ENCODE results near the gene CLIC1. TPM values are rescaled to one million over a fixed set of nuclear protein-coding genes. Genes with fewer than 3 reads are reported as not detected.

Gene CLIC1
- total RNA-seq, 1 experiment from 2014 or later: 432 TPM

DNA sequence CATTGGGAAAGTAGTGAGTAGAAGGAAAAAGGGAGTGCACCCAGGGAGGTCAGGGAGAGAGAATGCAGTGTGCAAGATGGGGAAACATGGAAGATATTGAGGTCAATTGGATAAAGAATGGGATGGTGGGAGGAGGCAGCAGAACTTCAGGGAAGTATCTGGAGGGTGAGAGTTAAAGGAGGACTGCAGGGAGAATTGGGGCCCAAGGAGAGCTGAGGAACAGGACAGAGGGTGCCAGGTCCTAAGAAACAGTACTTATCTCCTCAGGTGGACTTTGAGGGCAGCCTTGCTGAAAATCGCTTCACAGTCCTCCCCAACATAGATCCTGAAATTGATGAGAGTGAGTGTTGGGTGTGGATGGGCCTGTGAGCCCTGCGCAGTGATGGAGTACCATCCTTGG lies 22.0 kb upstream of the CLIC1 start (continued):
- TF ChIP-seq, protein P1, sequence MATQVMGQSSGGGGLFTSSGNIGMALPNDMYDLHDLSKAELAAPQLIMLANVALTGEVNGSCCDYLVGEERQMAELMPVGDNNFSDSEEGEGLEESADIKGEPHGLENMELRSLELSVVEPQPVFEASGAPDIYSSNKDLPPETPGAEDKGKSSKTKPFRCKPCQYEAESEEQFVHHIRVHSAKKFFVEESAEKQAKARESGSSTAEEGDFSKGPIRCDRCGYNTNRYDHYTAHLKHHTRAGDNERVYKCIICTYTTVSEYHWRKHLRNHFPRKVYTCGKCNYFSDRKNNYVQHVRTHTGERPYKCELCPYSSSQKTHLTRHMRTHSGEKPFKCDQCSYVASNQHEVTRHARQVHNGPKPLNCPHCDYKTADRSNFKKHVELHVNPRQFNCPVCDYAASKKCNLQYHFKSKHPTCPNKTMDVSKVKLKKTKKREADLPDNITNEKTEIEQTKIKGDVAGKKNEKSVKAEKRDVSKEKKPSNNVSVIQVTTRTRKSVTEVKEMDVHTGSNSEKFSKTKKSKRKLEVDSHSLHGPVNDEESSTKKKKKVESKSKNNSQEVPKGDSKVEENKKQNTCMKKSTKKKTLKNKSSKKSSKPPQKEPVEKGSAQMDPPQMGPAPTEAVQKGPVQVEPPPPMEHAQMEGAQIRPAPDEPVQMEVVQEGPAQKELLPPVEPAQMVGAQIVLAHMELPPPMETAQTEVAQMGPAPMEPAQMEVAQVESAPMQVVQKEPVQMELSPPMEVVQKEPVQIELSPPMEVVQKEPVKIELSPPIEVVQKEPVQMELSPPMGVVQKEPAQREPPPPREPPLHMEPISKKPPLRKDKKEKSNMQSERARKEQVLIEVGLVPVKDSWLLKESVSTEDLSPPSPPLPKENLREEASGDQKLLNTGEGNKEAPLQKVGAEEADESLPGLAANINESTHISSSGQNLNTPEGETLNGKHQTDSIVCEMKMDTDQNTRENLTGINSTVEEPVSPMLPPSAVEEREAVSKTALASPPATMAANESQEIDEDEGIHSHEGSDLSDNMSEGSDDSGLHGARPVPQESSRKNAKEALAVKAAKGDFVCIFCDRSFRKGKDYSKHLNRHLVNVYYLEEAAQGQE (IDR thresholded peaks at IDR 0.05; ENCODE audit: low read depth): no peak
- TF ChIP-seq ELF1 (IDR thresholded peaks at IDR 0.05; ENCODE audit: borderline replicate concordance, low read depth) (no peak), SIN3A (IDR thresholded peaks at IDR 0.05; ENCODE audit: low read depth) (no peak), POLR2AphosphoS5 (IDR thresholded peaks at IDR 0.05; ENCODE audit: low read depth, low read length) (no peak), EZH2 (IDR thresholded peaks at IDR 0.05) (no peak)

DNA sequence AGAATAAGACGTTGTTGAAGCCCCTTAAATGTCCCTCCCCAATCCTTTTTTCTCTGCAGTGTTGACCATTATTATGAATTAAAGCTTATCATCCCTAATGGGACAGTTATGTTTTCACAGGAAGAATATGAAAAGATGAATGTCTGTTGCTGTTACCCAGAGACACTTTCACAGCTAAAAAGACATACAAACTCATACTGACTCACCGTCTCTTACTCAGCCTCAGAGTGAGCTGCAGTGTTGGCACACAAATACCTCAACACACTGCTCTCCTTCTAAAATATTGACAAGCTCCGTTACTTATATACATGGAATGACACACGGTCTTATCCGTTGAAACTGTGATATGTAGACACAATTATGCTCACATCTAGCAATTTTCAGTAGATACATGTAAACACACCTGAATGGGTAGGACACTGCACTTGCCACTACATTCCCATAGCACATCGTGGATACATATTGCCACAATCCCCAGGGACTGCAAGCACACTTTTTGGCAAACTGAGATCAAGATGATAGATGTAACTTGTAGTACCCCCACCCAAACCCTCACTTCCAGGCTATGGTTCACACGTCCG lies 16.5 kb upstream of the CLIC1 start:
- H3K27me3 ChIP-seq (ENCODE audit: insufficient read depth, low read length): no peaks in the 10 kb centered on the region
- H3K4me2 ChIP-seq (ENCODE audit: low read length): no peak overlapping the region
- DNase-seq (ENCODE audit: low read depth, low spot score): no peak
- RAD21 ChIA-PET (ENCODE audit: low non-redundant PET in 1 of 2, low total read pairs in 2 of 2, uncharacterized antibody in 2 of 2, unreplicated experiment in 2 of 2): no interaction called here
- BruUV-seq (replicated peaks): no TSS peak
- ATAC-seq: peak; percentile 48; the same call in 1 of the 2 replicates
- H2AFZ ChIP-seq (ENCODE audit: low read depth, low read length, poor library complexity, severe bottlenecking): no peak overlapping the region
- H3K27ac ChIP-seq (ENCODE audit: low read depth, low read length): no peak overlapping the region
- no peak overlapping the region for H3K4me3 ChIP-seq (replicated peaks in 1 of 2; ENCODE audit: low read depth in 1 of 2, low read length in 2 of 2)
- no peaks in the 10 kb centered on the region for H3K4me1 ChIP-seq (ENCODE audit: control insufficient read depth in 1 of 2, insufficient read depth in 2 of 2, low read length in 2 of 2)
- no peaks in the 10 kb centered on the region for H3K9me3 ChIP-seq (ENCODE audit: control insufficient read depth in 1 of 2, insufficient read depth in 1 of 2, low read depth in 1 of 2, low read length in 2 of 2)
- POLR2A ChIA-PET: interaction anchor here (1.0 kb wide), 1 partner anchor 16 kb away, joined by 4 read pairs; the partner anchor contains the start of gene CLIC1
- H4K20me1 ChIP-seq (ENCODE audit: insufficient read depth): no peaks in the 10 kb centered on the region
- no peaks in the 10 kb centered on the region for H3K79me2 ChIP-seq (ENCODE audit: insufficient read depth, low read length)
- no peak overlapping the region for H3K9ac ChIP-seq (ENCODE audit: low read length)
- CTCF ChIA-PET: interaction anchor here (1.0 kb wide), 1 partner anchor 17 kb away, joined by 4 read pairs; no protein-coding TSS in a partner anchor
- TF ChIP-seq EGR1 (IDR thresholded peaks at IDR 0.05; ENCODE audit: low read depth) (no peak), FOSL1 (IDR thresholded peaks at IDR 0.05; ENCODE audit: low read depth) (no peak), POLR2AphosphoS5 (IDR thresholded peaks at IDR 0.05; ENCODE audit: low read depth, low read length) (no peak), POLR2A (IDR thresholded peaks at IDR 0.05; ENCODE audit: borderline replicate concordance, extremely low read depth, insufficient read depth, insufficient read length) (no peak)
- TF ChIP-seq, protein P2, sequence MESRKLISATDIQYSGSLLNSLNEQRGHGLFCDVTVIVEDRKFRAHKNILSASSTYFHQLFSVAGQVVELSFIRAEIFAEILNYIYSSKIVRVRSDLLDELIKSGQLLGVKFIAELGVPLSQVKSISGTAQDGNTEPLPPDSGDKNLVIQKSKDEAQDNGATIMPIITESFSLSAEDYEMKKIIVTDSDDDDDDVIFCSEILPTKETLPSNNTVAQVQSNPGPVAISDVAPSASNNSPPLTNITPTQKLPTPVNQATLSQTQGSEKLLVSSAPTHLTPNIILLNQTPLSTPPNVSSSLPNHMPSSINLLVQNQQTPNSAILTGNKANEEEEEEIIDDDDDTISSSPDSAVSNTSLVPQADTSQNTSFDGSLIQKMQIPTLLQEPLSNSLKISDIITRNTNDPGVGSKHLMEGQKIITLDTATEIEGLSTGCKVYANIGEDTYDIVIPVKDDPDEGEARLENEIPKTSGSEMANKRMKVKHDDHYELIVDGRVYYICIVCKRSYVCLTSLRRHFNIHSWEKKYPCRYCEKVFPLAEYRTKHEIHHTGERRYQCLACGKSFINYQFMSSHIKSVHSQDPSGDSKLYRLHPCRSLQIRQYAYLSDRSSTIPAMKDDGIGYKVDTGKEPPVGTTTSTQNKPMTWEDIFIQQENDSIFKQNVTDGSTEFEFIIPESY (IDR thresholded peaks at IDR 0.05; ENCODE audit: extremely low read depth, insufficient replicate concordance, low read length): no peak
- TF ChIP-seq, protein P3, sequence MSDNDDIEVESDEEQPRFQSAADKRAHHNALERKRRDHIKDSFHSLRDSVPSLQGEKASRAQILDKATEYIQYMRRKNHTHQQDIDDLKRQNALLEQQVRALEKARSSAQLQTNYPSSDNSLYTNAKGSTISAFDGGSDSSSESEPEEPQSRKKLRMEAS (IDR thresholded peaks at IDR 0.05): no peak
- TF ChIP-seq, protein P4, sequence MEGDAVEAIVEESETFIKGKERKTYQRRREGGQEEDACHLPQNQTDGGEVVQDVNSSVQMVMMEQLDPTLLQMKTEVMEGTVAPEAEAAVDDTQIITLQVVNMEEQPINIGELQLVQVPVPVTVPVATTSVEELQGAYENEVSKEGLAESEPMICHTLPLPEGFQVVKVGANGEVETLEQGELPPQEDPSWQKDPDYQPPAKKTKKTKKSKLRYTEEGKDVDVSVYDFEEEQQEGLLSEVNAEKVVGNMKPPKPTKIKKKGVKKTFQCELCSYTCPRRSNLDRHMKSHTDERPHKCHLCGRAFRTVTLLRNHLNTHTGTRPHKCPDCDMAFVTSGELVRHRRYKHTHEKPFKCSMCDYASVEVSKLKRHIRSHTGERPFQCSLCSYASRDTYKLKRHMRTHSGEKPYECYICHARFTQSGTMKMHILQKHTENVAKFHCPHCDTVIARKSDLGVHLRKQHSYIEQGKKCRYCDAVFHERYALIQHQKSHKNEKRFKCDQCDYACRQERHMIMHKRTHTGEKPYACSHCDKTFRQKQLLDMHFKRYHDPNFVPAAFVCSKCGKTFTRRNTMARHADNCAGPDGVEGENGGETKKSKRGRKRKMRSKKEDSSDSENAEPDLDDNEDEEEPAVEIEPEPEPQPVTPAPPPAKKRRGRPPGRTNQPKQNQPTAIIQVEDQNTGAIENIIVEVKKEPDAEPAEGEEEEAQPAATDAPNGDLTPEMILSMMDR (IDR thresholded peaks at IDR 0.05 in 2 of 3, conservative IDR thresholded peaks at IDR 0.05 in 1 of 3; ENCODE audit: borderline replicate concordance in 1 of 3, insufficient read depth in 1 of 3, low read depth in 2 of 3, low read length in 2 of 3): no peak
- intact Hi-C loops (cut with micrococcal nuclease): no loop called here
- peaks cover 2 to 8% of the 10 kb centered on the region in 2 experiments; a peak in 3 of 4 replicates for H3K36me3 ChIP-seq (ENCODE audit: control insufficient read depth in 1 of 2, insufficient read depth in 2 of 2, low read length in 2 of 2)
- H3K9me2 ChIP-seq (ENCODE audit: insufficient read depth): no peaks in the 10 kb centered on the region

Data from HCT116 (cell line).